Ramos (cell line): Measurements from ENCODE around the gene EFCAB10.

Source experiments
- in situ Hi-C: fragments of 300-500 bp; cut with MboI; formaldehyde crosslinking; loops from one replicate; pipeline ENCODE4 v1.14.3; 2022; ENCODE audit warnings: low sequenced_read_pairs; ENCODE audit not compliant: unreplicated experiment

Gene EFCAB10

GRCh38 chr7:105581066-105581811, at the start of gene EFCAB10:
TSS of gene EFCAB10 (minus strand) at chr7:105581493. CDS start at chr7:105581463, 30 bp downstream.
- in situ Hi-C loops, result no loop called here

GRCh38 chr7:105625986-105626385, 44.7 kb upstream of the EFCAB10 start:
- in situ Hi-C loops, result no loop called here

- in situ Hi-C loops, result no loop called here
Observed at GRCh38 chr7:105623906-105624305, 42.6 kb upstream of the EFCAB10 start.

- in situ Hi-C loops, result no loop called here
Observed at GRCh38 chr7:105623378-105623777, 42.1 kb upstream of the EFCAB10 start.

- in situ Hi-C loops, result no loop called here
Observed at GRCh38 chr7:105622106-105622731, 40.9 kb upstream of the EFCAB10 start.

GRCh38 chr7:105621617-105622016, 40.3 kb upstream of the EFCAB10 start:
- in situ Hi-C loops, result no loop called here

- in situ Hi-C loops, result no loop called here
Observed at GRCh38 chr7:105621176-105621575, 39.9 kb upstream of the EFCAB10 start.

GRCh38 chr7:105619590-105619989, 38.3 kb upstream of the EFCAB10 start:
- in situ Hi-C loops, result no loop called here

- in situ Hi-C loops, result no loop called here
Observed at GRCh38 chr7:105618016-105618296, 36.7 kb upstream of the EFCAB10 start.

- in situ Hi-C loops, result no loop called here
Observed at GRCh38 chr7:105617280-105618015, 36.2 kb upstream of the EFCAB10 start.

- in situ Hi-C loops, result no loop called here
Observed at GRCh38 chr7:105614341-105614840, 33.1 kb upstream of the EFCAB10 start.

- in situ Hi-C loops, result no loop called here
Observed at GRCh38 chr7:105613611-105614330, 32.5 kb upstream of the EFCAB10 start.

- in situ Hi-C loops, result no loop called here
Observed at GRCh38 chr7:105612806-105613205, 31.5 kb upstream of the EFCAB10 start.

GRCh38 chr7:105611856-105612775, 30.8 kb upstream of the EFCAB10 start:
- in situ Hi-C loops, result no loop called here

GRCh38 chr7:105610165-105610930, 29.1 kb upstream of the EFCAB10 start:
- in situ Hi-C loops, result no loop called here

- in situ Hi-C loops, result no loop called here
Observed at GRCh38 chr7:105602325-105603305, 21.3 kb upstream of the EFCAB10 start.

- in situ Hi-C loops, result no loop called here
Observed at GRCh38 chr7:105600720-105601550, 19.6 kb upstream of the EFCAB10 start.
